Keratinocyte (primary cell): ENCODE results near the gene INO80E. TPM values are rescaled to one million over a fixed set of nuclear protein-coding genes. Genes with fewer than 3 reads are reported as not detected.

Experiments
- DNase-seq: peaks from one replicate; pipeline ENCODE4 v3.0.0-alpha.2; 2011; ENCODE audit warnings: low read depth, missing footprints, low spot score
- FAIRE-seq: peaks from 2 replicates; lab custom pipeline; 2011; peaks lifted over from hg19 to GRCh38; lab: Jason Lieb, UNC
- H2AFZ ChIP-seq: 2 replicates; pipeline ENCODE4 v1.6.0; 2012; ENCODE audit warnings: low read length, control low read depth, inconsistent platforms; ENCODE audit not compliant: control insufficient read depth
- H3K27ac ChIP-seq: 2 replicates; pipeline ENCODE4 v1.5.1; 2011; ENCODE audit warnings: low read length; ENCODE audit not compliant: control insufficient read depth, insufficient read depth
- H3K27me3 ChIP-seq: 3 replicates; pipeline ENCODE4 v1.6.0; 2011; ENCODE audit warnings: low read length; ENCODE audit not compliant: control insufficient read depth, insufficient read depth; ENCODE audit errors: extremely low read depth
- H3K36me3 ChIP-seq, 2 experiments: 2 replicates in 1 of 2; 3 replicates in 1 of 2; pipeline ENCODE4 v1.5.1; 2011; ENCODE audit warnings: low read length in 2 of 2, mild to moderate bottlenecking in 1 of 2; ENCODE audit not compliant: control insufficient read depth in 2 of 2, insufficient read depth in 2 of 2; ENCODE audit errors: extremely low read depth in 1 of 2
- H3K4me1 ChIP-seq: 3 replicates; pipeline ENCODE4 v1.5.1; 2011; ENCODE audit warnings: low read length; ENCODE audit not compliant: control insufficient read depth, insufficient read depth; ENCODE audit errors: extremely low read depth
- H3K4me2 ChIP-seq: 3 replicates; pipeline ENCODE4 v1.6.0; 2011; ENCODE audit warnings: low read depth, low read length; ENCODE audit not compliant: control insufficient read depth, insufficient read depth; ENCODE audit errors: extremely low read depth
- H3K4me3 ChIP-seq, 3 experiments: fragments of 200-600 bp in 1 of 3; sonication (generic) in 1 of 3; 2 replicates in 2 of 3; 3 replicates in 1 of 3; pipeline ENCODE4 v1.5.1; 2011 to 2016; ENCODE audit warnings: low read length in 3 of 3, mild to moderate bottlenecking in 3 of 3, control low read depth in 2 of 3, inconsistent platforms in 1 of 3, low read depth in 1 of 3, mixed read lengths in 1 of 3, mixed run types in 1 of 3, moderate library complexity in 1 of 3; ENCODE audit not compliant: control insufficient read depth in 2 of 3, insufficient read depth in 2 of 3; ENCODE audit errors: extremely low read depth in 1 of 3
- H3K79me2 ChIP-seq: 2 replicates; pipeline ENCODE4 v1.6.0; 2012; ENCODE audit warnings: low read length; ENCODE audit not compliant: control insufficient read depth, insufficient read depth
- H3K9ac ChIP-seq: 3 replicates; pipeline ENCODE4 v1.6.0; 2011; ENCODE audit warnings: low read length; ENCODE audit not compliant: control insufficient read depth, insufficient read depth; ENCODE audit errors: extremely low read depth
- H3K9me1 ChIP-seq: 3 replicates; pipeline ENCODE4 v1.6.0; 2011; ENCODE audit warnings: low read length; ENCODE audit not compliant: control insufficient read depth, insufficient read depth; ENCODE audit errors: extremely low read depth
- H3K9me3 ChIP-seq: 2 replicates; pipeline ENCODE4 v1.5.1; 2012; ENCODE audit warnings: low read depth, low read length; ENCODE audit not compliant: control insufficient read depth
- H4K20me1 ChIP-seq: 3 replicates; pipeline ENCODE4 v1.6.0; 2011; ENCODE audit warnings: low read length; ENCODE audit not compliant: control insufficient read depth, insufficient read depth; ENCODE audit errors: extremely low read depth
- CTCF ChIP-seq, 3 experiments: IDR thresholded peaks in 1 of 3; conservative IDR thresholded peaks in 1 of 3; optimal IDR thresholded peaks in 1 of 3; 2 replicates in 2 of 3; 3 replicates in 1 of 3; pipeline versions ENCODE3 to v1.5.1; 2011; ENCODE audit warnings: low read length in 3 of 3, mild to moderate bottlenecking in 3 of 3, moderate library complexity in 2 of 3, control low read depth in 1 of 3, inconsistent platforms in 1 of 3; ENCODE audit not compliant: insufficient read depth in 2 of 3; ENCODE audit errors: extremely low read depth in 1 of 3
- EZH2 ChIP-seq: IDR thresholded peaks from one replicate; pipeline ENCODE4 v1.6.1; 2012; ENCODE audit warnings: inconsistent platforms, mild to moderate bottlenecking, low read length, moderate library complexity
- dilution Hi-C: fragments of 300-500 bp; cut with MboI; formaldehyde crosslinking; loops from one replicate; pipeline ENCODE4 v1.7.0; 2020; ENCODE audit warnings: low sequenced_read_pairs; ENCODE audit not compliant: extremely low pct_ligation_motif_present
- polyA plus RNA-seq, 5 experiments: library from polyadenylated mRNA; depleted of rRNA in 3 of 5; stranded (reverse) in 3 of 5; stranded (forward) in 1 of 5; unstranded in 1 of 5; fragments of >200 nt; gene quantifications; 1 replicate in 1 of 5; 2 replicates in 3 of 5; 3 replicates in 1 of 5; pipeline versions ENCODE4 v1.2.1 to v1.2.3, GENCODE V29; 2011 to 2012; ENCODE audit warnings: missing spikeins in 2 of 5, low read depth in 1 of 5, low replicate concordance in 1 of 5

The INO80E gene
- polyA plus RNA-seq, 1 donor (not counting 4 experiments of a cell fraction or from before 2014, with no cell fraction given) = 26.7 TPM

DNA sequence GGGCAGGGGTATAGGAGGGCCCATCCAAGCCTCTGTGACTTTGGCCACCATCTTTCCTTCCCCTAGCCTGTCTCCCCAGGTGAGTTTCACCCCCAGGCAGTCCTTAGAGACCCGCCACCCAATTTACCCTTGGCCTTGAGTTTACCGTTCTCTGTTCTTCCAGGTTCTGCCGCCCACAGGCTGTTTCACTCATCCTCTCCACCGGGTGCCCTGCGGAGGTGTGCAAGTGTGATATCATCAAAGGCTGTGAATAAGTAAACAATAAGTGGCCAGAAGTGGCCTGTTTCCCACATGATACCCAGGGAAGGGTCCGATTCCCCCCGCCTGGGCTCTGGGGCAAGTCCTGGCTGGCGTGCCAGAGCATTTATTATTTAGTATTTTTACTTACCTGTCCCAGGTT lies 50.1 kb downstream of the INO80E start:
- no peak for TF ChIP-seq EZH2
- peaks cover 3% of the 10 kb centered on the region for H3K4me1 ChIP-seq
- no peaks in the 10 kb centered on the region for H3K36me3 ChIP-seq
- H4K20me1 ChIP-seq = no peaks in the 10 kb centered on the region
- no peak overlapping the region for H3K4me3 ChIP-seq
- H3K27ac ChIP-seq = no peak overlapping the region
- H3K9me3 ChIP-seq = no peaks in the 10 kb centered on the region
- FAIRE-seq = no peak
- no peaks in the 10 kb centered on the region for H3K79me2 ChIP-seq
- DNase-seq = no peak
- no peak overlapping the region for H3K4me2 ChIP-seq
- dilution Hi-C loops = no loop called here
- no peaks in the 10 kb centered on the region for H3K27me3 ChIP-seq
- H3K9ac ChIP-seq = no peak overlapping the region
- no peaks in the 10 kb centered on the region for H3K9me1 ChIP-seq
- H2AFZ ChIP-seq = no peak overlapping the region

GRCh38 chr16:30046588-30046987 lies 50.5 kb downstream of the INO80E start:
- DNase-seq (no peak), FAIRE-seq (no peak)
- Histone ChIP-seq H3K27me3 (no peaks in the 10 kb centered on the region), H3K9ac (no peak overlapping the region), H3K4me1 (peaks cover 3% of the 10 kb centered on the region), H3K27ac (no peak overlapping the region), H3K9me3 (no peaks in the 10 kb centered on the region), H3K9me1 (no peaks in the 10 kb centered on the region), H4K20me1 (no peaks in the 10 kb centered on the region), H2AFZ (no peak overlapping the region), H3K79me2 (no peaks in the 10 kb centered on the region), H3K36me3 (no peaks in the 10 kb centered on the region), H3K4me3 (no peak overlapping the region), H3K4me2 (no peak overlapping the region)
- no peak for TF ChIP-seq CTCF (optimal IDR thresholded peaks at IDR 0.05 in 1 of 3, IDR thresholded peaks at IDR 0.05 in 1 of 3, conservative IDR thresholded peaks at IDR 0.05 in 1 of 3; ENCODE audit: extremely low read depth in 1 of 3, insufficient read depth in 2 of 3, low read length in 3 of 3)
- no peak for TF ChIP-seq EZH2
- dilution Hi-C loops = no loop called here

DNA sequence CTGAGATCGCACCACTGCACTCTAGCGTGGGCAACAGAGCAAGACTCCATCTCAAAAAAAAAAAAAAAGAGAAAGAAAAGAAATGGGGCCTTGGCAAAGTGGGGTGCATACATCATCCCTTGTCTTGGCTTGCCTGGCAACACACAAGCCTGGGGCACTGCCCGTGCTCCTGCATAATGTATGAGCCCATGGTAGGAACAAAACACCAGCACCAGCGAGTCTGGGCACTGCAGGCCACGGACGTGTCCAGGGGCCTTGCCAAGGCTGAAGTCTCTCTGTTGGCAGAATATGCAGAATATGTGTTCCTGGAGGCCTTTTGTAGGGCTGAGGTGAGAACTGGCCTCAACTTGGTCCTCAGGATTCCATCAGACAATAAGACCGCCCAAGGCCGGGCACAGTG lies 53.8 kb downstream of the INO80E start:
- TF ChIP-seq EZH2 = no peak
- no peak for TF ChIP-seq CTCF (optimal IDR thresholded peaks at IDR 0.05 in 1 of 3, IDR thresholded peaks at IDR 0.05 in 1 of 3, conservative IDR thresholded peaks at IDR 0.05 in 1 of 3; ENCODE audit: extremely low read depth in 1 of 3, insufficient read depth in 2 of 3, low read length in 3 of 3)
- dilution Hi-C loops = no loop called here
- Histone ChIP-seq H3K9me3 (no peaks in the 10 kb centered on the region), H3K4me3 (no peak overlapping the region), H3K79me2 (peaks cover 2% of the 10 kb centered on the region), H3K4me2 (no peak overlapping the region), H3K36me3 (no peaks in the 10 kb centered on the region), H3K4me1 (peaks cover 21% of the 10 kb centered on the region), H3K27ac (no peak overlapping the region), H3K9ac (no peak overlapping the region), H2AFZ (no peak overlapping the region), H3K27me3 (no peaks in the 10 kb centered on the region), H4K20me1 (no peaks in the 10 kb centered on the region), H3K9me1 (no peaks in the 10 kb centered on the region)
- no peak for FAIRE-seq
- DNase-seq = no peak
